ENCODE data around the gene PPFIA1.

The PPFIA1 gene

DNA sequence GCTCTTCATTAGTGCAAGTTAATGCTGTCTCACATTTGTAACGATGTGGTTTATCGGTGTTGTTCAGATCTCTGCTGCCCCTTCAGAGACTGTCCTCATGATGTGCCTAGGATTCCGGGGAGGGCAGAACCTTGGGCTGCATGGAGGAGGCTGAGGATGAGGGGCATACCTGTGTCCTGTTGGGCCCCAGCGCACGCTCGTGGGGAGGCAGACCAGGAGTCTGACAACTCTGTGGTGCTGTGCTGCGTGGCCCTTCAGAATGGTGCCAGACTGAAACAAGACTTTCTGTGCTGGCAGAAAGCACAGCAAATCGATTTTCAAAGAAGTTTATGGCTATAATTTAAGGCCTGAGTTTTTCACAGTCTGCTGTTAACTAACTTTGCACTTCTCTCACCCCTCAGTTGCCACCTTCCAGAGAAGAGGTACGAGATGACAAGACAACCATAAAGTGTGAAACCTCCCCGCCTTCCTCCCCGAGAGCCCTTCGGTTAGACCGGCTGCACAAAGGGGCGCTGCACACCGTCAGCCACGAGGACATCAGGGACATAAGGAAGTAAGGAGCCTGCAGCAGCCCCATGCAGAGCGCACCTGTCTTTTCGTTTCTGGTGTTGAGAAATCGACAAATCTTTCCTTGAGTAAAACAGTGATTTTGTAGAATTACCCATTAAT, 83.5 kb downstream of the PPFIA1 start:
- no peak for DNase-seq (ENCODE audit: low read depth, low spot score)

DNA sequence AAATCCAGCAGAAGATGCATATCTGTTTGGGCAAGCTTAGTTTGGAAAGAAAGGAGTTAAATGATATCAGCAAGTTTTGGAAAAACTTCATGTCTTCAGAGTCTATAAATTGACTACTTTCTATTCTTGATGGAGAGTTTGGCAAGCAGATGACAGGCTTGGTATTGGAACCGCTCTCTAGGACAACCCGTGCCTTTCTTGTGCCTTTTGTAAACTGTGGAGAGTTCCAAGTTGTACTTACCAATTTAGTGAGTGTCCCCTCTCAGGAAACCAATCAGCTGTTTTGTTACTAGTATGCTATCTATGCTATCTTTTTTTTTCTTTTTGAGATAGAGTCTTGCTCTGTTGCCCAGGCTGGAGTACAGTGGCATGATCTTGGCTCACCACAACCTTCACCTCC, 84.1 kb downstream of the PPFIA1 start:
- DNase-seq (ENCODE audit: low read depth, low spot score) = no peak

DNA sequence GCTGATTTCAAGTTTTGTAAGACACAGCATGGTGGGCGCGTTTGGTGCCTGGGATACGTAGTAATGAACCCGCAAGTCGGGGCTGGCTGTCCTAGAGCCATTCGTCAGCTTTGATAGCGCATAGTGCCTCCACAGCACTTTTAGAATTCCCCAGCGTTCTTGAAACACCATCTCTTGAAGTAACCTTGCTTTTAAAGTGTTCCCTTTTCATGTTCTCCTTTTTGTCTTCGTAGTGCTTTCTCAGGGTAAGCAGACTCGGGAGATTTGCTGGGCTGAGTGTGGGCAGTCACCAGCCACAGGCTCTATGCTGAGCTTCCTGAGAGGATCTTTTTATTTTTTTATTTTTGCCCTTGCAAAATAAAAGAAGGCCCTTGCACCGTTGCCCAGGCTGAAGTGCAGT, 88.3 kb downstream of the PPFIA1 start:
- no peak for DNase-seq (ENCODE audit: low read depth, low spot score)

DNA sequence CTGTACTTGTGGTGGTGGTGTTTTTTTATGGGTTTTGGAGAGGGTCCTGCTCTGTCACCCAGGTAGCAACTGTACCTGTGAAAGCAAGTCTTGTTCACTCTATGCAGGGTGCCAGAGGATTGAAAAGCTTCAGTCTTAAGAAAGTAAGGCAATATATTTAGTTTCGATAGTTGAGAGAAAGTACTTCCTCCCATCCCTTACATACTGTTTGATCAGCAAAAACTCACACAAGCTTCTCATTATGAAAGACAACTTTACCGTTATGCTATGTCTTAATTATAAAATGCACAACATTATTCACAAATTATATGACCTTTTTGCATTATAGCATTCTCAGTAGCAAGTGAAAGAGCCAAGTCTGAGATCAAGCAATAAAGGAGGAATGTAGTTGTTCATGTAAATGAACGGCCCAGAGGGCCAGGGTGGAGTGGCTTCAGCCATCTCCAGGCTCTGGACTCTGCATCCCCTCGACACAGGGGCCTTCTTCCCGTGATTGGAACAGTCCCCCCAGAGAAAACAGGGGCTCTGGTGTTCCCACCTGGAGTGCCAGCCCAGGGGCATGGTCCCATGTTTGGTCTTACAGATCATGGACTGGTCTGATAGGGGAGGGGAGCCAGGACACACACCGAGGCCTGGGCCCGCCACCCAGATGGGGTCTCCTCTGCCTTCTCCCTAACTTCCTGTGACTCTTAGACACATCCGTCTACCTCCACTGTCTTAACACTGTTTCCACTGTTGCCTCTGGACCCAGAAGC, 89.1 kb downstream of the PPFIA1 start:
- no peak for DNase-seq (ENCODE audit: low read depth, low spot score)

DNA sequence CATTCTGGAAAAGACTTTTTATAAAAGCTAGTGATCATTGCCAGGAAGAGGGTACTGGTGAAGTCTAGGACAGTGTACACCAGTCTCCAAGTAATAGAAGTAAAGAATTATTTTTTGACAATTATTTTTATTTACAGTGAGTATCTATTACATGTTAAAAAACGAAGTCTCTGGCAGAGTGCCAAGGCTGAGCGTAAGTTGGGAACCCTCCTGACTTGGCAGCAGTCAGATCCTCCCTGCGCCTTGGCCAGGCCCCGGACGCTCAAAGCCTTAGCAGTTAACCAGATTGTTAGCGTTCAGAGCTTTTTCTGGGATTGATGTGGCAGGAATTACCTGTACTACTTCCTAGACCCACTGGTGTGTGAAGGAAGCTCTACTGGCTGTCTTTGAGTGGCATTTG, 89.7 kb downstream of the PPFIA1 start:
- DNase-seq (ENCODE audit: low read depth, low spot score) = no peak

DNA sequence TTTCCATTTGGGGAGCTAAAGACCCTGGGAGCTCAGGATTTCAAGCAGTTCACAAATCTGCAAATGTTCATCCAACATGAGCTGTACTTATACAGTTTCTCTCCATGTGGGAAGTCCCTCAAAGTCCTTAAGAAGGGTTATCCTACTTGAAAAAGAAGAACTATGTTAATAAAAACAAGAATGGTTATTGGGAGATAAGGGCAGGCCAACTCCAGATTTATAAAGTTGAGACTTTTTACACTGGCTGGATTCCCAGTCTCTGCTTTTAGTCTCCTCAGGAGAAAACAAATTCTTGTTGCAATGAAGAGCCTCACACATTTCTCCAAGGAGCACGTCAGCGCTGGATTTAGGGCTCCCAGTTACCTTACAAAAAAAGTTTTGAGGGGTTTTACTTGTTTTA, 93.7 kb downstream of the PPFIA1 start:
- DNase-seq (ENCODE audit: low read depth, low spot score) = no peak

DNA sequence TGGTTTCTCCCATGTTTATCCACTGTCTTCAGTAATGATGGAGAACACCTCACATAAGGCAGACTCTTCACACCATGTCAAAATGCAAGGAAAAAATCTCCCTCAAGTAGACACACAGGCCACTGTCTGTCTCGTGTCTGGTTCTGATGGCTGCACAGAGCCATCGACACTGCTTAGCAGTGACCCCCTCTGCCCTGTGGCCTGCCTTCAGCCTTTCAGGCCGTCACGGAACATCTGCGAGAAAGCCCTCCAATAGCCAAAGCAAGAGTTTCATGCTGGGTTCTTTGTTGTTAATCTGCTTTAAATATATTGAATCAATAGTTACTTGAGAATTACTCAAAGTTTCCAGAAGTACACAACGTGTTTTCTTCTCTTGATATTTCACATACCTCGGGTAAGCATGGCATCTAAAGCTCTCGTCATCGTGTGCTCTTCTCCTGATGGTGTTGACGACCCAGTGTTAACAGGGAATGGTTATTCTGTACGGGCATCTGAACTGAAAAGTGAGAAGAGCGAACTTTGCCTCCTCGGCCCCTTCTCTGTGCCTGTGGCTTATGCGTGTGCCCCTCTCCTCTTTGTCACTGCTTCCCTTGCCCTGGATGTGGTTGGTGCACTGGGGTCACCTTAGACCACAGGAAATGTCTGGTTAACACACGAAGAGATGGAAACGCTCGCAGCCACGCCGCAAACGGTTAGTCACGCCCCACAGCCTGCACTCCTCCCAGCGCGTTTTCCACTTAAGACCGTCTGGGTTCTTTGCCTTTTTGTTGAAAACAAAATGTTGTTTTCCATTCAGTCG, 94.5 kb downstream of the PPFIA1 start:
- no peak for DNase-seq (ENCODE audit: low read depth, low spot score)

DNA sequence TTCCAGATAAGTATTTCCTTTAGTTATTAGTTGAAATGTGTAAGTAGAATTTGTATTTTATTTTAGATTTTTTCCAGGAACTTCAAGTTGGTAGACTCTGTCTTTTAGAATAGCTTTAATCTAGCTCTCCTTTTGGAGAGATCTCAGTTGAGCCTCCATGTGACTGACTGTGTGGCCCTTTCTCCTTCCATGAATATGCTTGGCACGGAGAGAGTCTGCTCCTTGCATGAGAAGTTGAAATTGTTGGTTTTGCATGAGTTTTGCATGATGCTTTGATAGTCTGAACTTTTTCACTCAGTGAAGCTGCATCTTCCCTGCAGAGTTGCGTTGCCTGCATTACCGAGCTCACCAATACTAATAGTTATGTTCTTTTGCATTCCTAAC, 95.0 kb downstream of the PPFIA1 start:
- DNase-seq (ENCODE audit: low read depth, low spot score) = no peak

DNA sequence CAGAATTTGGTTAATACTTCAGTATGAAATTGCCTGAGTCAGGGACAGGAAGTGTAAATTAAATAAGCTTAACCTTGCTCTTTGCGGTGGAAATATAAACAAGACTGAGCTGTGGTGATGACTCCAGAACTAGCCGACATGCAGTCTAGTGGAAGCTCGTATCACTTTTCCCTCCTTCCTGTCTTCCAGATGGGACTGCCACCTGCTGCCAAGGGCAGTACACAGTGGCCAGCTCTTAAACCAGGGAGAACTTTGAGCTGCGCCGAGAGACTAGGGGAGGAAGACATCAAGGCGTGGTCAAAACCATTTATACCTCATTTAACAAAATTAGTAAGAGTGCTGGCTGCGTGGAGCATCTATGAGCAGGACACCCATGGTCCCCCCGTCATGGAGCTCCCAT, 96.6 kb downstream of the PPFIA1 start:
- DNase-seq (ENCODE audit: low read depth, low spot score) = no peak

DNA sequence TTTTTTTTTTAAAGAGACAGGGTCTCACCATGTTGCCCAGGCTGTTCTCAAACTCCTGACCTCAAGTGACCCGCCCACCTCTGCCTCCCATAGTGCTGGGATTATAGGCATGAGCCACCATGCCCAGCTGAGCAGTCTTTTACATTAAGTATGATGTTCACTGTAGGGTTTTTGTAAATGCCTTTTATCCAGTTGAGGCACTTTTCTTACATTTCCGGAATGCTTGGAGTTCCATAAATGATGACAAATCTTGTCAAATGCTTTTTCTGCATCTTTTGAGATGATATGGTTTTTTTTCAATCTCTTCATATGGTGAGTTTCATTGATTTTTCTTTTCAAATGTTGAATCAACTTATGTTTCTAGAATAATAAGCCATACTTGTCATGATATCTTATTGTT, 98.5 kb downstream of the PPFIA1 start:
- no peak for DNase-seq (ENCODE audit: low read depth, low spot score)

DNA sequence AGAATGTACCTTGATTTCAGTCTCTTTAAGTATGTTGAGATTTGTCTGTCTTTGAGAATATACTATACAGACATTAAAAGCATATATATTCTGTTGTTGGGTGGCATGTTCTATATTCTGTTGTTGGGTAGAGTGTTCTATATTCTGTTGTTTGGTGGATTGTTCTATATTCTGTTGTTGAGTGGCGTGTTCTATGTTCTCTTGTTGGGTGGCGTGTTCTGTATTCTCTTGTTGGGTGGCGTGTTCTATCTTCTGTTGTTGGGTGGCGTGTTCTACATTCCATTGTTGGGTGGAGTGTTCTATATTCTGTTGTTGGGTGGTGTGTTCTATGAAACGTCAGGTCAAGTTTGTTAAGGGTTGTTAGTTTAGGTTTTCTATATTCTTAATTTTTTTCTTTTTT, 100.8 kb downstream of the PPFIA1 start:
- DNase-seq (ENCODE audit: low read depth, low spot score) = no peak

DNA sequence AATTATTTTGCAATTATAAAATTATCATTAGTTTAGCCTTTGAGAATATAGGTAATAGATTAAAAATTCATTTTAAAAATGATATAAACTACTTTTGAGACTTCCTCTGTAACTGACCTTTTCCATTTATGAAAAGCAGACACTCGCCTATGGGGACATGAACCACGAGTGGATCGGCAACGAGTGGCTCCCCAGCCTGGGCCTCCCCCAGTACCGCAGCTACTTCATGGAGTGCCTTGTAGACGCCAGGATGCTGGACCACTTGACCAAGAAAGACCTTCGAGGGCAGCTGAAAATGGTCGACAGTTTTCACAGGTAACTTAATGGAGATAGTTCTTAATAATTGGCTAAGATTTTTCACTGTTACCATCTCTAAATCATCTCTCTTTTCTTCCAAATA, 101.6 kb downstream of the PPFIA1 start:
- no peak for DNase-seq (ENCODE audit: low read depth, low spot score)

DNA sequence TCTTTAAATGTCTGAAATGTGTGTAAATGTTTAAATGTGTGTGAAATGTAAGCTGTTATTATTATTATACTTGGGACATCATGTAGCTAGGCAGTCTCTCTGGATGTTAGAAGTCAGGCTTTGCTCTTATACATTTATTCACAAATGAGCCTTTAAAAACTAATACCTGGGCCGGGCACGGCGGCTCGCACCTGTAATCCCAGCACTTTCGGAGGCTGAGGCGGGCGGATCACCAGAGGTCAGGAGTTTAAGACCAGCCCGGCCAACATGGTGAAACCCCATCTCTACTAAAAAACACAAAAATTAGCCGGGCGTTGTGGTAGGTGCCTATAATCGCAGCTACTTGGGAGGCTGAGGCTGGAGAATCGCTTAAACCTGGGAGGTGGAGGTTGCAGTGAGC, 106.1 kb downstream of the PPFIA1 start:
- no peak for DNase-seq (ENCODE audit: low read depth, low spot score)

DNA sequence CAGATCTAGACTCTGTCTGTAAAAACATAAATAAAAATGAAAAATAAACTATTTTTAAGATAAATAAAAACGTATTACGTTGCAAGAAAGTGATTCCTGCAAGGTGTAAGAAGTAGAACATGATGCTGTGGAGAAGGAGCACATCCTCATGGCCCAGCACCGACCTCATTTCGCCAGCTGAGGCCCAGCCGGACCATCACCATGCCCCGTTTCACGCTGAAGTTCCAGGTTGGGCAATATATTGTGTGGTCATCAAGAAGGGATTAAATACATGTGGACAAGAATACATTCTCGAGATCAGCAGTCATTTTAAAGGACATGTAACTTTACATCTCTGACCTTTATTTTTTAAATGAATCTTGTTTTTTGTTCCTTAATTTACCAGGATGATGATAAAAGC, 107.2 kb downstream of the PPFIA1 start:
- no peak for DNase-seq (ENCODE audit: low read depth, low spot score)

DNA sequence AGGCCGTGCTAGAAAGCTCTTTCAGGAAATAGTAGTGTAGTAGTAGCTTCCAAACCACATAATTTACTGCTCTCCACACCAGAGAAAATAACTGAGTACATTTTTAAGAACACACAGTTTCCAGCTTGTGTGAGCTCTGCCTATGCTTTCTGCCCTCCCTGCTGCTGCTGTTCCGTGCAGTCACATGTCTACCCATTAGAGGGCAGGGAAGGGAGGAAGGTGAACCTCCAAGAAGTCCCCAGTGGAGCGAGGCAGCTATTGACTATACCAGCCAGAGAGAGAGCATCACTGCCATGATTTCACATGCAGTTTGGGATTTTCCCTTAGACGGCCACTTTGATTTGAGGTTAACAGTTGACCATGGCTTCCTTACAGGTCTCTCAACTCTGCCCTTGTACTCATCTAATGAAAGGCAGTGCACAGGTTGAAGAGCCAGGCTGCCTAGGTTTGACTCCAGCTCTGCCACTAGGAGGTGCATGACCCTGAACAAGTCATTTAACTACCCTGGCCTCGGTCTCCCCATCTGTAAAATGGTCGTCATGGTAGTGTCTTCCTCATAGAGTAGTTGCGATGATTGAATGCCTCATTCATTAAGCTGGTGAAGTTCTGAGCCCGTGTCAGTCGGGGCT, 108.1 kb downstream of the PPFIA1 start:
- DNase-seq (ENCODE audit: low read depth, low spot score) = no peak

DNA sequence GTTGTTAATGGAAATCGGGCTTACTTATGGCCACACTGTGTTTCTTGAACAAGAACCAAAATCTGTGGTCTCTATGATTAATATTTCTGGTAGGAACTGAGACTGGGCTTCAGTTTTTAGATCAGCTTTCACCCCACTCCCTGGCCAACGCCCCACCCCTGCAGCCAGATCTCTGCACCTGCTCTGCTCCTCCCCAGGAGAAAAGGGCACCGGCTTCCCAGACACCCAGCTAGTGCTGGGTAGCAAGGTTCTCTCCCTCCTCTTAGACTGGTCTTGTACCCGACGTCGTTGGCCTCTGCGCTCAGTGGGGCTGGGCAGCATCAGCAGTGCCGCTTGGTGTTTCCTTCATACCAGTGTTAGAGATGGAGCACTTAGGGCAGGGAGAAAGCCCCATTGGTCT, 110.9 kb downstream of the PPFIA1 start:
- no peak for DNase-seq (ENCODE audit: low read depth, low spot score)

DNA sequence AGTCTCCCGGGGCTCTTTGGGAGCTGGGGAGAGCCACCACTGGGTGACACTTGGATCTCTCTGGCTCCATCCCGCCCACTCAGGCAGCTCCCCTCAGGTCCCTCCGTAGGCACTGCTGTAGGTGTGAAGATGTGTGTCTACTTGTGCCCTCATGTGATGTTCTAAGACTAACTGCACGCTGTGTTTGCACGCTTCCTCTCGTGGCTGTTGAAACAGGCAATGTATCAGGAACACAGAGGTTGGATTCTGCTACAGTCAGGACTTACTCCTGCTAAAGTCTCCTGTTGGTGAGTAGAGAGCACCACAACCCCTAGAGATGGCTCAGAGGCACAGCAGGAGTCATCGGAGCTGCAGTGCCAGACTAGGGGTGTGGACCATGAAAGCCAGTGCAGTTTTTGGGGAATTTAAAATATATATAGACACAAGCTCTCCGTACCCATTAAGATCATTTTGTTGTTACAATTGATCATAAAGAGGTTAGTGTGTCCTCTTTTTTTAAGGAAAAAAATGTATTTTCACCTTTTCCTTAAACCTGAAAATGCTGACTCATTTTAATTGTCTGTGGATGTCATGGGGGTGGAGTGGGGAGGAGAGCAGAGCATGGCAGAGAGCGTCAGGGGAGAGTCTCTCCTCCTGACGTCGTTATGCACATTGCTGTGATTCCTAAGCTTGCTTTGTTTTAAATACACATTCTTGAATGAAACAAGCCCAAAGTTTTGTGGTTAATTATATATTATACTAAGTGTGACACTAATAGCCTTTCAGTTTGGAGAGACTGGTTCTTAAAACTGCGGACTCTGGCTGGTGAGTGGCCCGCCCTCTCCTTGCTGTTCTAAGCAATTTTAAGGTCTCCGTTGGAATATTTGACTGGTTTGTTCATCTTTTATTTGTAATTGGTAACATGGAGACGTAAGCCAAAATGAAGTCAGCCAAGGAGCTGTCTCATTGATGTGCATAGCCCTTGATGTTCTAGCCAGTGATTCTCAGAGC, 111.7 kb downstream of the PPFIA1 start:
- no peak for DNase-seq (ENCODE audit: low read depth, low spot score)

DNA sequence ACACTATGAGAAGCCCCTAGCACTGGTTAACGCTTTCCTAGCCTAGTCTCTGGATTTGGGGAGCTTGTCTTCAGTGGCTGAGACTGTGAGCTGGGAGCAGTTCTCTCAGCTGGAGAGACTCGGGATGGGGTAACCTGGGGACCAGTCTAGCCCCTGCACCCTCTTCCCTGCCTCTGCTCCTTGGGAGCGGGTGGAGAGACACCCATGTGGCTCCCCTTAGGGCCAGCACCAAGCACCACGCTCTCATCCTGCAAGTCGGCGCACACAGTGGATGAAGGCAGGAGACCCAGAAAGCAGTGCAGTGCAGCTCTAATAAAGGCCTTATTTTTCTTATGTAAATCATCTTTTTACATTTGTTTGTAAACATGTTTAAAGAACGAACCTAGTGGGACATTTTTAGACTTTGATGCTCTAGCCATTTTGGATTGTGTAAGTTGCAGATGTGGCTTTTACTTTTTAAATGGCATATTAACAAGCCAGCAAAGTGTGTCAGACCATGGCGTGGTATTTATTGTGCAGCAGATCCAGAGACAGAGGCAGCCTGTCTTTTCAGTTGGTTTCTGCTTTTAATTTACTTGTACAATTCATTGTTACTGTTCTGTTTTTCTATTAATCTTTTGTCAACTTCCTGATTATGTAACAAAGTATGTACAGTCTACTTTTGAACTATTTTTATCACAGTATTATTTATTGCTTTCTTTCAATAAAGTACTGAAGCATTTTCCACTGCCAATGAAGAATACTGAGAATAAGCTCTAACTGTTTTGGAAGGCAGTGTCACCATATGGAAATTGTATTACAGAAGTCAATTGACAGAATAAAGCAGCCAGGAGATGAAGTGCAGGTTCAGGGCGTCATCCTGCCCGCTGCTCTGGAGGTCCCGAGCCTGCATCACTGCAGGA, 113.4 kb downstream of the PPFIA1 start:
- no peak for DNase-seq (ENCODE audit: low read depth, low spot score)

DNA sequence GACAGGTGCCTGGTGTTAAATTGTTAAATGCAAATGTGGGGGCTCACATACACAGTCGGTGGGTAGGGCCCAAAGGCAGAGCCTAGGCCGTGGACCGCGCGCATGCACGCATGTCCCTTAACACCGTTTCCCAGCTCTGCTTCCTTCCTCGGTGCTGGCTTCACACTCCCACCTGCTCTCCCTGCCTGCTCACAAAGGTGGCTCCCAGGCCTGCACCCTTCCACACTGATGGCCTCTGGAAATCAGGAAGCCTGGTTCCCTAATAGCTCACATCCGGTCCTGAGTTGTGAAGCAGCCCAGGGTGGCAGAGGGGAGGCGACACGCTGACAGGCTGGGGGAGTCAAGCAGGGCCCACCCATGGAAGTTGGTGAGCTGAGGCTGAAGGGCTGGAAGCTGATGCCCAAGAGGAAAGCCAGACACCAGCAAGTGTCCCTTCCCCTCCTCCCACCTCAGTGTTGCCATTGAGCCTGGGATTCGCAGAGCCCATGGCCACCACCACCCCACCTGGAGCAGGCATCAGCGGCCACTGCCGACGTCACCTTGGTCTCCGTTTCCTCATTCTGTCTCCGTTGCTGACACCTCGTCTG, 114.2 kb downstream of the PPFIA1 start:
- no peak for DNase-seq (ENCODE audit: low read depth, low spot score)

DNA sequence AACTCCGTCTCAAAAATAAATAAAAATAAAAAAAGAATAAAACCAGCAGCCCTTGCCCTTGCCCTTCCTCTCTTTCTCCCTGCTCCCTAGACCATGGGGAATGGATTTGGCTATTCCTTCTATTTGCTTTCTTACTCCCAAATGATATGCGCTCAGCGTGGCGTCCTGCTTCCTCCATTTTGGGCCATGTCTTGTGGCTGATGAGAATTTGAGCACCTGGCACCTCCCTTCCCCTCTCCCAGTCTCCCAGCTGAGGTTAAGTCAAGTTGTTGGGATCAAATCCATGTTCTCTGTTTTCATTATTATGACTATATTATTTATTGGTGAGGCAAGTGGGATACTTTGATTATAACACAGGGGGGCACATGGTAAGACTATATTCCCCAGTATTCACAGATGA, 117.1 kb downstream of the PPFIA1 start:
- DNase-seq (ENCODE audit: low read depth, low spot score) = no peak
